NT2/D1 (cell line): ENCODE measurements around the gene SLC6A8.

Experiments used
- SUZ12 ChIP-seq: IDR thresholded peaks from 2 replicates; pipeline ENCODE4 v1.6.1; 2011; ENCODE audit not compliant: insufficient read length, insufficient read depth; ENCODE audit errors: extremely low read depth
- YY1 ChIP-seq: IDR thresholded peaks from 2 replicates; pipeline ENCODE4 v1.6.1; 2011; ENCODE audit not compliant: insufficient read length, insufficient read depth
- ZNF274 ChIP-seq: IDR thresholded peaks from 2 replicates; pipeline ENCODE4 v1.6.1; 2011; ENCODE audit warnings: mild to moderate bottlenecking, low read depth, low read length

DNA sequence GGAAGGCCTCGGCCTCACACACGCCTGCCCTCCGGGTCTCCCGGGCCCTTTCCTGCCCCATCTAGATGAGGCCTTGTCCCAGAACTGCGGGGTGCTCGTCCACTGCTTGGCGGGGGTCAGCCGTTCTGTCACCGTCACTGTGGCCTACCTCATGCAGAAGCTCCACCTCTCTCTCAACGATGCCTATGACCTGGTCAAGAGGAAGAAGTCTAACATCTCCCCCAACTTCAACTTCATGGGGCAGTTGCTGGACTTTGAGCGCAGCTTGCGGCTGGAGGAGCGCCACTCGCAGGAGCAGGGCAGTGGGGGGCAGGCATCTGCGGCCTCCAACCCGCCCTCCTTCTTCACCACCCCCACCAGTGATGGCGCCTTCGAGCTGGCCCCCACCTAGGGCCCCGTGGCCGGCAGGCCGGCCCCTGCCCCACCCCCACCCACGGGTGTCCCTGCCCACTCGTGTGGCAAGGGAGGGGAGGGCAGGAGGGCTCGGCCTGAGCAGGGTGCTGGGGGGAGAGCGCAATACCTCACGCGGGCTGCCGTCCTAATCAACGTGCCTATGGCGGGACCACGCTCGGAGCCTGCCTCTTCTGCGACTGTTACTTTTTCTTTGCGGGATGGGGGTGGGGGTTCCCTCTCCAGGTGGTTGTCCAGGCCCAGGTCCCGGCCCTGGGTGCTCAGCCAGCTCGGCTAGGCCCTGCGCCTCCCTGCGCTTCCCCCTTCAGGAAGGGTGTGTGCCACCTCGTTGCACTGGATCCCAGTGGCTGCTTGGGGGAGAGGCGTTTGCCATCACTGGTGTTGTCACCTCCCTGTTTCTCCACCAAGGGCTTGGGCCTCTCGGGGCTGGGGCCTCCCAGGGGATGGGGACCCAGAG lies 37.6 kb upstream of the SLC6A8 start:
- no peak for TF ChIP-seq YY1
- TF ChIP-seq SUZ12 = no peak
- no peak for TF ChIP-seq ZNF274
